SU-DHL-6 (cell line): Measurements from ENCODE around the gene C19orf38.

Experiments used
- CTCF ChIP-seq: fragments of 200-600 bp; sonication (generic); IDR thresholded peaks from one replicate; pipeline ENCODE4 v1.5.1; 2017; ENCODE audit warnings: antibody characterized with exemption, mild to moderate bottlenecking, low read length, moderate library complexity; ENCODE audit not compliant: insufficient read depth, poor library complexity, severe bottlenecking
- EZH2phosphoT487 ChIP-seq: fragments of 200-600 bp; sonication (generic), shearing (Covaris generic); conservative IDR thresholded peaks from 2 replicates; pipeline ENCODE4 v1.6.1; 2018; ENCODE audit warnings: mild to moderate bottlenecking, antibody characterized with exemption, low read length, moderate library complexity, mixed read lengths

GRCh38 chr19:10866495-10866894 is 18.3 kb downstream of the C19orf38 start:
- TF ChIP-seq CTCF (no peak), EZH2phosphoT487 (no peak)
